ENCODE measurements around the gene MFRP.

GRCh38 chr11:119381181-119381988, 34.9 kb upstream of the MFRP start, which contains the start of gene USP2:
- TF ChIP-seq CTCF (conservative IDR thresholded peaks at IDR 0.05; ENCODE audit: low read depth, low read length) (peak; percentile 96), EZH2 (IDR thresholded peaks at IDR 0.05; ENCODE audit: low read length, unreplicated experiment) (no peak)
